MM.1S (cell line): ENCODE data around the gene CTDNEP1.

Experiments
- CTCF ChIP-seq: fragments of 300-600 bp; sonication (generic); IDR thresholded peaks from 2 replicates; pipeline ENCODE4 v1.5.1; 2016; ENCODE audit warnings: antibody characterized with exemption, low read length, mixed read lengths
- EZH2 ChIP-seq: fragments of 300-600 bp; sonication (generic); optimal IDR thresholded peaks from 2 replicates; pipeline ENCODE3; 2017; ENCODE audit warnings: low read depth, mild to moderate bottlenecking, antibody characterized with exemption, low read length, mixed read lengths
- EZH2phosphoT487 ChIP-seq: fragments of 300-600 bp; sonication (generic); IDR thresholded peaks from 2 replicates; pipeline ENCODE4 v1.6.1; 2018; ENCODE audit warnings: antibody characterized with exemption, low read length

GRCh38 chr17:7232114-7232513, 19.4 kb downstream of the CTDNEP1 start:
- TF ChIP-seq CTCF = no peak
- no peak for TF ChIP-seq EZH2
- TF ChIP-seq EZH2phosphoT487 = no peak
